ENCODE results near the gene ZBTB49. TPM values are rescaled to one million over a fixed set of nuclear protein-coding genes. Genes with fewer than 3 reads are reported as not detected.
"Not testable (repeated sequence)": the region's sequence is repeated elsewhere in the genome, so short reads cannot be mapped to it uniquely, and the experiment has no call there.

Gene ZBTB49
- total RNA-seq, 3 donors from 2014 or later (not counting 1 experiment from before 2014, with no cell fraction given): 19.3 to 36.5 (median 30.0) TPM

DNA sequence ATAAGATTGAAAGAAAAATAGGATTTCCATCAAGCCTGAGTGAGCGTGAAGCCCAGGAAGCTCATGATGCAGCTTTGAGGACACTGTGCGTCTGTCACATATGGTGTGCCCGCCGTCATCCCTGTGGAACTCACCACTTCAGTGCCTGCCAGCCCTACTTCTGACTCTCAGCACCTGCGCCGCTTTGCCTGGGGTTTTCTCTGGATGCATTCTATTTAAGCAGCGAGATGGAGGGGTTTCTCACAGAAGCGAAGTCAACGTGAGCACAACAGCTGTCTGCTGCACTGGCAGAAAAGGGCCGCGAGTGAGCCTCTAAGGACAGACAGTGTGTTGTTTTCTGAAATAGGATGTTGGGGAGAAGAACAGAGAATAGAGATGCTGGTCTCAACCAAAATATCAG, 35.9 kb upstream of the ZBTB49 start:
- H3K36me3 Mint-ChIP-seq: no peaks in the 10 kb centered on the region
- H3K27ac Mint-ChIP-seq: no peak overlapping the region
- Histone ChIP-seq H3K9me3 (ENCODE audit: control insufficient read depth, insufficient read depth, low read length) (no peaks in the 10 kb centered on the region), H3K27ac (ENCODE audit: low read length) (no peak overlapping the region), H3K36me3 (ENCODE audit: control insufficient read depth, insufficient read depth, low read length) (no peaks in the 10 kb centered on the region), H3K4me3 (ENCODE audit: low read length) (no peak overlapping the region), H3K4me1 (ENCODE audit: control insufficient read depth, insufficient read depth, low read length) (no peaks in the 10 kb centered on the region), H3K27me3 (ENCODE audit: control insufficient read depth, insufficient read depth, low read length) (no peaks in the 10 kb centered on the region)
- no peak for ATAC-seq
- intact Hi-C loops (cut with micrococcal nuclease): no loop called here
- TF ChIP-seq, protein P1, sequence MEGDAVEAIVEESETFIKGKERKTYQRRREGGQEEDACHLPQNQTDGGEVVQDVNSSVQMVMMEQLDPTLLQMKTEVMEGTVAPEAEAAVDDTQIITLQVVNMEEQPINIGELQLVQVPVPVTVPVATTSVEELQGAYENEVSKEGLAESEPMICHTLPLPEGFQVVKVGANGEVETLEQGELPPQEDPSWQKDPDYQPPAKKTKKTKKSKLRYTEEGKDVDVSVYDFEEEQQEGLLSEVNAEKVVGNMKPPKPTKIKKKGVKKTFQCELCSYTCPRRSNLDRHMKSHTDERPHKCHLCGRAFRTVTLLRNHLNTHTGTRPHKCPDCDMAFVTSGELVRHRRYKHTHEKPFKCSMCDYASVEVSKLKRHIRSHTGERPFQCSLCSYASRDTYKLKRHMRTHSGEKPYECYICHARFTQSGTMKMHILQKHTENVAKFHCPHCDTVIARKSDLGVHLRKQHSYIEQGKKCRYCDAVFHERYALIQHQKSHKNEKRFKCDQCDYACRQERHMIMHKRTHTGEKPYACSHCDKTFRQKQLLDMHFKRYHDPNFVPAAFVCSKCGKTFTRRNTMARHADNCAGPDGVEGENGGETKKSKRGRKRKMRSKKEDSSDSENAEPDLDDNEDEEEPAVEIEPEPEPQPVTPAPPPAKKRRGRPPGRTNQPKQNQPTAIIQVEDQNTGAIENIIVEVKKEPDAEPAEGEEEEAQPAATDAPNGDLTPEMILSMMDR (IDR thresholded peaks at IDR 0.05): no peak
- H3K4me3 Mint-ChIP-seq: no peak overlapping the region
- H3K9me3 Mint-ChIP-seq: no peaks in the 10 kb centered on the region
- peaks cover 1 to 2% of the 10 kb centered on the region in 2 donors for H3K4me1 Mint-ChIP-seq
- DNase-seq: no peak
- peaks cover 0 to 3% of the 10 kb centered on the region in 2 donors for H3K27me3 Mint-ChIP-seq (ENCODE audit: low read depth in 2 of 2)
- 89% methylated on average over 11 of the region's 11 CpGs for WGBS (ENCODE audit: insufficient coverage)

DNA sequence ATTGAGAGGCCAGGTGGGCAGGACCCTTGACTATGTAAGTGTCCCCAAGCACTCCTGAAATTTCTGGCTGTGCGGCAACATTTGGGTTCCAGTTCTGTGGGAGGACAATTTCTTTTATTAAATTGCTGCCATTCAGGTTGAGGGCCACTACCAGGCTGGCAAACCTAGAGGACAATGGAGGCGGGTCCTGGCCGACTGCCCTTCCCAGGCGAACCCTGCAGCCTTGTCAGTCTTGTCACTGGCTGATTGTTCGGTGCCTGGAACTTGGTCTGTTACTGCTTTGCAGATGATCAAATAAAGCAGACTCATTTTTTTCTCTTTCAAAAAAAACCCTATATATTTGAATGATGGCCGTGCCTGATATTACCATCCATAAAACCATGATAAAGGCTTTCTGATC, 35.4 kb upstream of the ZBTB49 start:
- peaks cover 0 to 3% of the 10 kb centered on the region in 2 donors for H3K27me3 Mint-ChIP-seq (ENCODE audit: low read depth in 2 of 2)
- H3K9me3 Mint-ChIP-seq: no peaks in the 10 kb centered on the region
- DNase-seq (no peak), ATAC-seq (no peak)
- Histone ChIP-seq H3K4me1 (ENCODE audit: control insufficient read depth, insufficient read depth, low read length) (no peaks in the 10 kb centered on the region), H3K27me3 (ENCODE audit: control insufficient read depth, insufficient read depth, low read length) (no peaks in the 10 kb centered on the region), H3K4me3 (ENCODE audit: low read length) (no peak overlapping the region), H3K27ac (ENCODE audit: low read length) (no peak overlapping the region), H3K9me3 (ENCODE audit: control insufficient read depth, insufficient read depth, low read length) (no peaks in the 10 kb centered on the region), H3K36me3 (ENCODE audit: control insufficient read depth, insufficient read depth, low read length) (no peaks in the 10 kb centered on the region)
- H3K4me1 Mint-ChIP-seq: no peaks in the 10 kb centered on the region
- no peaks in the 10 kb centered on the region for H3K36me3 Mint-ChIP-seq
- intact Hi-C loops (cut with micrococcal nuclease): no loop called here
- H3K4me3 Mint-ChIP-seq: no peak overlapping the region
- no peak overlapping the region for H3K27ac Mint-ChIP-seq
- WGBS (ENCODE audit: insufficient coverage): 84% methylated on average over 6 of the region's 6 CpGs
- TF ChIP-seq, protein P1 (IDR thresholded peaks at IDR 0.05): no peak

DNA sequence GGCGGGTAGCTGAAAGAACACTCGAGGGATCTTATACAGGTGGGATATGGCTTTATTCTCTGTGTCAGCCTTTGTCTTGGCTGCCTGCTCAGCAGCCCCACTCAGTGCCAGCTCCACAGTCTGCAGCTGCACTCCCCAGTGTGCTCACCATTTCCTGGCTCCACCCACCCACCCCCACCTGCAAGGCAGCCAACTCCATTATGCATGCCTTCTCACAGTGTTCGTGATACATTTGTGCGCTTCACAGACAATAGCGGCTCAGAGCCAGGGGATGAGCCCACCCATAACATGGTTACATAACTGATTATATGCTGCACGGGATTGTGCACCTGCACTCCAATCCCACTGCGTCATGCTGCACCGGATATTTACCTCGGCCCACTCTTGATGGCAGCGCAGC, 33.3 kb upstream of the ZBTB49 start:
- TF ChIP-seq, protein P1 (IDR thresholded peaks at IDR 0.05): no peak
- 88% methylated on average over 10 of the region's 10 CpGs for WGBS (ENCODE audit: insufficient coverage)
- no peaks in the 10 kb centered on the region for H3K9me3 ChIP-seq (ENCODE audit: control insufficient read depth, insufficient read depth, low read length)
- intact Hi-C loops (cut with micrococcal nuclease): no loop called here
- Mint-ChIP-seq H3K27ac (no peak overlapping the region), H3K36me3 (no peaks in the 10 kb centered on the region), H3K27me3 (ENCODE audit: low read depth in 2 of 2) (peaks cover 0 to 3% of the 10 kb centered on the region in 2 donors), H3K4me3 (no peak overlapping the region), H3K9me3 (no peaks in the 10 kb centered on the region), H3K4me1 (peaks cover 13 to 17% of the 10 kb centered on the region in 2 donors)
- H3K4me3 ChIP-seq (ENCODE audit: low read length): no peak overlapping the region
- no peak overlapping the region for H3K27ac ChIP-seq (ENCODE audit: low read length)
- ATAC-seq: no peak
- no peaks in the 10 kb centered on the region for H3K36me3 ChIP-seq (ENCODE audit: control insufficient read depth, insufficient read depth, low read length)
- no peaks in the 10 kb centered on the region for H3K27me3 ChIP-seq (ENCODE audit: control insufficient read depth, insufficient read depth, low read length)
- no peak for DNase-seq
- H3K4me1 ChIP-seq (ENCODE audit: control insufficient read depth, insufficient read depth, low read length): no peaks in the 10 kb centered on the region

DNA sequence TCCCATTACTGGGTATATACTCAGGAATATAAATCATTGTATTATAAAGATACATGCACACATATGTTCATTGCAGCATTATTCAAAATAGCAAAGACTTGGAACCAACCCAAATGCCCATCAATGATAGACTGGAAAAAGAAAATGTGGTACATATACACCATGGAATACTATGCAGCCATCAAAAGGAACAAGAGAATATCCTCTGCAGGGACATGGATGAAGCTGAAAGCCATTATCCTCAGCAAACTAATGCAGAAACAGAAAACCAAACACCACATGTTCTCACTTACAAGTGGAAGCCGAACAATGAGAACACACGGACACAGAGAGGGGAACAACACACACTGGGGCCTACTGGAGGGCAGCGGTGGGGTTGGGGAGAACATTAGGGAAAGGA, 32.3 kb upstream of the ZBTB49 start:
- H3K4me3 ChIP-seq (ENCODE audit: low read length); H3K4me1 ChIP-seq (ENCODE audit: control insufficient read depth, insufficient read depth, low read length); H3K27ac ChIP-seq (ENCODE audit: low read length); H3K36me3 ChIP-seq (ENCODE audit: control insufficient read depth, insufficient read depth, low read length); H3K27me3 Mint-ChIP-seq (ENCODE audit: low read depth in 2 of 2); H3K9me3 ChIP-seq (ENCODE audit: control insufficient read depth, insufficient read depth, low read length); H3K27me3 ChIP-seq (ENCODE audit: control insufficient read depth, insufficient read depth, low read length); DNase-seq; ATAC-seq; H3K36me3 Mint-ChIP-seq; intact Hi-C loops (cut with micrococcal nuclease); H3K4me3 Mint-ChIP-seq; H3K27ac Mint-ChIP-seq; H3K9me3 Mint-ChIP-seq: not testable (repeated sequence)
- 94% methylated on average over 3 of the region's 3 CpGs for WGBS (ENCODE audit: insufficient coverage)
- H3K4me1 Mint-ChIP-seq: peaks cover 16 to 21% of the 10 kb centered on the region in 2 donors

Data from natural killer cell (primary cell).